Measurements from ENCODE around the gene KRTAP4-7. TPM values are rescaled to one million over a fixed set of nuclear protein-coding genes. Genes with fewer than 3 reads are reported as not detected.
"Not testable (repeated sequence)": the region's sequence is repeated elsewhere in the genome, so short reads cannot be mapped to it uniquely, and the experiment has no call there.

The KRTAP4-7 gene
- total RNA-seq, 1 donor from 2014 or later: not detected

DNA sequence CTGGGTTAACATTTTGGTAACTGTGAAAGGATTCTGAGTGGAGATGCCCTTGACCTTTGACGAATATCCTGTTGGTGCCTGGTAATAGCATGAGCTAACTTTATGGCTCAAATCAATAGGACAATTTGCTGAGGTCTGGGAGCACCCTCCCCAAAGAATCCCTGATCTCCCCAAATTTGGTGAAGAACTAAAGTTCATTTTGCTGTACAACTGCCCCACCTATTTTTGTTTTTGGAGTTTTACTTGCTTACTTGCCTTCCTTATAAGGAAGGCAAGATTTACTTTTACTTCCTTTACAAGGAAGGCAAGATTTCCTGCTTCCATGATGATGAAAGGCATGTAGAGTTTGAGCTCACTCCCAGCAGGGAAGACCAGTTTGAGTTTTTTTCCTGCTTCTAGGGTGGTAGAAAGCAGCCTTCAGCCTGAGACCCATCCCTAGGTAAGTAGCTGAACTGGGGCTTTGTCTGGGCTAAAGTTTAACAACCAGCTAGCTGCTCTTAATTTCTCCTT lies 24.0 kb downstream of the KRTAP4-7 start:
- ATAC-seq: no peak

DNA sequence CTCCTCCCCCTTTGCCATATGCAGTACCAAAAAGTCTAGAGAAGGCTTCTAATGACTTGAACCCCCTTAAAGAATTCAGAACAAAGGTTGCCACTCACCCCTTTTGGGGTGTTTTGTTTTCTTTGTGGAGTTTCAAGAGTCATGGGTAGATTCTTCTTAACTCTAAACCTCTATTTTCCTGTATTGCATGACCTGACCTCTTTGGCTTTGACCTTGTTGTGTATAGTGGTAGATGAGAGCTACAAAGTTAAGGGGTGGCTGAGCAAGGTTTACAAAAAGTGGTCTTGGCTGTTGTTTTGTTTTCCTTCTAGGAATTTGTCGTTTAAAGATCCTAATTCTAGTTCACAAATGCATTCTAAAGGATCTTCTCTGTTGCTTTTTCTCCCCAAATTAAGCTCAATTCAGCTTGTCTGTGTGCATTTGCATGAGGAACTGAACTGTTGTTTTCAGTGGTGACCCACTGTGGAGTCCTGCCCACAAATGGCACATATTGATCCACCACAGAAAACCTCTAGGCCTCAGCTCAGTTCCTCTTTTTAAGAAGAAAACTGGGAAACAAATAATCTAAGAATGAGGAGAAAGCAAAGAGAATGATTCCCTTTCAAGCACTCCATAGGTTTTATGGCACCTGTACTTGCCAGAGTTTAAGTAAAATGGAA lies 24.9 kb downstream of the KRTAP4-7 start:
- DNase-seq (ENCODE audit: low spot score); ATAC-seq: not testable (repeated sequence)

More for the DNA sequence above, 24.0 kb downstream of the KRTAP4-7 start:
- no peak for DNase-seq (ENCODE audit: low spot score)

DNA sequence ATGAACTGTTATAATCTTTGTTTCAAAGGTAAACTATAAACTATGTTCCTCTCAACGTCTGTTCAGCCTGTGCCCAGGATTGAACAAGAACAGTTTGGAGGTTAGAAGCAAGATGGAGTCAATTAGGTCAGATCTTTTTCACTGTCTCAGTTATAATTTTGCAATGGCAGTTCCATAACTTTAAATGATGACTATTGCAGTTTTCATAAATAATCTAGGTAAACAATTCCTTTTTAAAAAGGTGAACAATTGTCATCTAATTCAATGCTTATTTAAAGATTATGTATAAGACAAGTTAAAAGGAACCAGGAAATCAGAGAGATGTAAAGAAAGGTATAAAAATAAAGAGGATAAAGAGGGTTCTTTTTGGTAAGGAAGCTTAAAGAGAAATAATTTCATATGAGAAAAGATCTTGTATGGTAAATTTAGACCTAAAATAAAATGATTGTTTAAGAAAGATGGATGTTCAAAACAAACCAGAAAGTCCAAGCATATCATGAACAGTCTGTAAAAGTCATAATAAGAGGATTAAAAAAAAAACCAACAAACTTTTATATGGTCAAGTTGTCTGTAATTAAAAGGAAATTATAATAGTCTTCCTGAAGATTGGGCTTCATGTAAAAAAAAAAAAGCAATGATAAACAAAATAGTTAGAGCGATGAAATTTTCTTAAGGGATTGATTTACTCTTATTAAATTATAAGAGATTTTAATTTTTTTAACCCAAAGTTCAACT lies 27.4 kb downstream of the KRTAP4-7 start:
- DNase-seq (ENCODE audit: low spot score) (no peak), ATAC-seq (no peak)

DNA sequence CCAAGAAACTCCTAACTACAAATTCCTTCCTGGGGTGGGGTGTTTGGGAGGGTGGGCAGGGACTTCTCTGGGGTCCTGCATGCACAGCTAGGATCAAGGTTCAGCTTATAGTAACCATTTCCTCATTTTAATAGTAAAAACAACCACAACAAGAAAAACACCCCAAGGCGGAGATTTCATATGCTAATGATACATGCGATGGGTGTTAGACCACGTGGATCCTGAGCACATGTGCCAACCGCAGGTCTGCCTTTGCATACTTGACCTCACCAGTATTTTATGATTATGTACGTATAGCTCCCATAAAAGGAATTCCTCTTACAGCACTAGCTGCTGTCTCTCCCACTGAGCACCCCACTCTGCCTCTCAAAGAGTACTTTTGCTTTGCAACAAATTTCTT lies 32.3 kb downstream of the KRTAP4-7 start:
- ATAC-seq (no peak), DNase-seq (ENCODE audit: low spot score) (no peak)

DNA sequence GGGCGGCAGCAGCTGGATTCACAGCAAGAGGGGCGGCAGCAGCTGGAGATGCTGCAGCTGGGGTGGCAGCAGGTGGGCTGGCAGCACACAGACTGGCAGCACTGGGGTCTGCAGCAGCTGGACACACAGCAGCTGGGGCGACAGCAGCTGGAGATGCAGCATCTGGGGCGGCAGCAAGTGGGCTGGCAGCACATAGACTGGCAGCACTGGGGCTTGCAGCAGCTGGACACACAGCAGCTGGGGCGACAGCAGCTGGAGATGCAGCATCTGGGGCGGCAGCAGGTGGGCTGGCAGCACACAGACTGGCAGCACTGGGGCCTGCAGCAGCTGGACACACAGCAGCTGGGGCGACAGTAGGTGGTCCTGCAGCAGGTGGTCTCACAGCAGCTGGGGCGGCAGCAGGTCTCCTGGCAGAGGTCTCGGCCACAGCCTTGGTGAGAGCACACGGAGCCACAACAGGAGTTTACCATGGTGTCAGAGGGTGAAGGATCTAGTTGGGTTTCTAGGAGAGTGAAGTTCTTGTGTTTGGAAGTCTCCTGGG lies 34.0 kb downstream of the KRTAP4-7 start, which contains the start of gene KRTAP4-11:
Gene KRTAP4-11 (minus strand): TSS at position 528 of the 541 bp plus-strand sequence. CDS start 58 bp downstream, at position 470.
- ATAC-seq; DNase-seq (ENCODE audit: low spot score): not testable (repeated sequence)

DNA sequence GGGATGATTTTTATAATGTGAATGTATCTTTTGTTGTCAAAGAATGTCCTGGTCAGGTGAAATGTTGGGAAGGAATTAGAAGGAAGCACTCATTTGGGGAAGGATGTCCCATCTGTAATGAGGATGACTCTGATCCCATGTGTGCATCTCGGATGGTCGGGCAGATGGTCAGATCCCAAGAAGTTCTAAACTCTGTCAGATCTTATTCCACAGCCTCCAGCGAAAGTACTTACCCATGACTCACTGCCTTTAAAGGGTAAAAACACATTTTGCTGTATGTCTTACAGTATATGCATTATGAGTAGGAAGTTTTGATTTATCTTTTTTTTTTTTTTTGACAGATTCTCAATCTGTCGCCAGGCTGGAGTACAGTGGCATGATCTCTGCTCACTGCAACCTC lies 34.8 kb downstream of the KRTAP4-7 start:
- DNase-seq (ENCODE audit: low spot score): no peak
- no peak for ATAC-seq

DNA sequence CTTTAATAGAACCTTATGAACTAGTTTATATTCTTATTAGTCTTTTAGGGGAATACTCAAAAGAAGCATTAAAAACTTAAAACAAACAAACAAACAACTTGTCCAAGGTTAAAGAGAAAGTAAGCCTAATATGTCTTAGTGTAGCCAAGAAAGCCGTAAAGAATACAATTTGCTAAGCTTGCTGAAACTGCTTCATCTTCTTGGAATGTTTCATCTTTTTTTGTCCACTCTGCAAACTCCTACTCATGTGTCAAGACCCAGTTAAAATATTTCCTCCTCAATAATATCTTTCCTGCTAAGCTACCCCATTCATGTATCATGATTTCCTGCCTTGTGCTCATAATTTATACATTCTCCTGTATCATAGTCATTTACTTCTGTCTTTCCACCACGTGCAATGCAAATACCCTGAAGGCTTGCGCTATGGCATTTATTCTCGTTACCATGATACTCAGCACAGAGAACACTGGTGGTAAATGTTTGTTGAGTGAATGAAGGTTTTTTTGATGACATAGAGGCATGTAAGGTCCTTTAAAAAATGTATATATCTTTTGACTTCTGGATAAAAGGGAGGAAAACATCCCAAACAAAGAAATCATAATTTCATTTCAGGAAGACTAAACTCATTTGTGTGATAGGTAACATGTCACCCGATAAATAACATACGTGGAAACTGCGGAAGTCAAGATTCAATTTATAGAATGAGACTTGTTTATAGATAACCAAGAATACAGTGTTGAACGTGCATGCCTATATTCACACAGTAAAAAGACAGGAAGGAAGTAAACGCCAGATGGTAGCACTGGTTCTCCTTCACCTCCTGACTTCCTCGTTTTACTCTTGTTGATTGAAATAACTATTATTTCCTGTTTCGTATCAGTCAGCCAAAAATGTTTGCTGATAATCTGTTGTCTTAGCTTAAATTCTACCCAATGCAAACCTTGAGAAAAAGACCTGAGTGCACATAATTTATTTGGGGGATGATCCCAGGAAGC lies 36.0 kb downstream of the KRTAP4-7 start:
- DNase-seq (ENCODE audit: low spot score): not testable (repeated sequence)

DNA sequence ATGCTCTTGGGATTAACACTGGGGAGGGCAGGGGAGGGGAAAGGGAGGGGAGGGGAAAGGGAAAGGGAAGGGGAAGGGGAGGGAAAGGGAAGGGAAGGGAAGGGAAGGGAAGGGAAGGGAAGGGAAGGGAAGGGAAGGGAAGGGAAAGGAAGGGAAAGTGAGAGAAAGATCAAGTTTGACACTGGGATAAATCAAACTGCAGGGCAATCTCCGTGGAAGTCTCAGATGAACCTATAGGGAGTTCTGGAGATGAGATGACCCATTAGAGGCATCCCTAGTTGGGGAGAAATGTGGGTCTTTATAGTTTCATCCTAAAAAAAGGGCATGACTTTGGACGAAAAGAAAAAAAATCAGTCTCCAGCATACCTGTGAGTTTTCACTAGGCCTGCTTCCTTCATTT lies 37.8 kb downstream of the KRTAP4-7 start:
- DNase-seq (ENCODE audit: low spot score): no peak
- no peak for ATAC-seq

More for the DNA sequence above, 36.0 kb downstream of the KRTAP4-7 start:
- not testable (repeated sequence) for ATAC-seq

DNA sequence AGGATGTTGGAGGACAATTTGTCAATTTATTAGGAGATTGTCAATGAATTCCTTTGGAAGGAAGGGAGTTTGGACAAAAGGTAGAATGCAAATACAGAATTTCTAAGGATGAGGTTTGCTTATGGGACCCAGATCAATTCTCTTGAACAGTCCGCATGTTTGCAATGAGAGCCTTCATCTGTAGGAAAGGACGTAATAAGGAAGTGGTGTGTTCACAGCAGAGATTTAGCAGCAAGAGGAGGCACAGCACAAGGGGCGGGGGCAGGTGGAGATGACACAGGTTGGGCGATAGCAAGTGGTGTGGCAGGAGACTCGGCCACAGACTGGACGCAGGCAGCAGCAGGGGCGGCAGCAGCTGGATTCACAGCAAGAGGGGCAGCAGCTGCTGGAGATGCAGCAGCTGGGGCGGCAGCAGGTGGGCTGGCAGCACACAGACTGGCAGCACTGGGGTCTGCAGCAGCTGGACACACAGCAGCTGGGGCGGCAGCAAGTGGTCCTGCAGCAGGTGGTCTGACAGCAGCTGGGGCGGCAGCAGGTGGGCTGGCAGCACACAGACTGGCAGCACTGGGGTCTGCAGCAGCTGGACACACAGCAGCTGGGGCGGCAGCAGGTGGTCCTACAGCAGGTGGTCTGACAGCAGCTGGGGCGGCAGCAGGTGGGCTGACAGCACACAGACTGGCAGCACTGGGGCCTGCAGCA lies 39.5 kb downstream of the KRTAP4-7 start:
- DNase-seq (ENCODE audit: low spot score); ATAC-seq: not testable (repeated sequence)

DNA sequence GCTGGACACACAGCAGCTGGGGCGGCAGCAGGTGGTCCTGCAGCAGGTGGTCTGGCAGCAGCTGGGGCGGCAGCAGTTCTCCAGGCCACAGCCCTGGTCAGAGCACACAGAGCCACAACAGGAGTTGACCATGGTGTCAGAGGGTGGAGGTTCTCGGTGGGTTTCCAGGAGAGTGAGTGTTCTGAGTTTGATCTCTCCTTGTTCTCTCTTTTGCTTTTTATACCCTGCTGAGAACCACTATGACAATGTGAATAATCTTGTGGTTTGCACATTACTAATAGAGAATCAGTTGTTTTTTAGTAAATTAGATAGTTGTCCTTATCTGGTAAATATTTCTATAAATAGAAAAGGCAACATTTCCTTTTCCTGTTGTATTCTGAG lies 40.0 kb downstream of the KRTAP4-7 start, which contains the start of gene KRTAP4-12:
Gene KRTAP4-12 (minus strand): TSS at position 192 of the 381 bp plus-strand sequence. CDS start 60 bp downstream, at position 132.
- not testable (repeated sequence) for DNase-seq (ENCODE audit: low spot score); ATAC-seq

DNA sequence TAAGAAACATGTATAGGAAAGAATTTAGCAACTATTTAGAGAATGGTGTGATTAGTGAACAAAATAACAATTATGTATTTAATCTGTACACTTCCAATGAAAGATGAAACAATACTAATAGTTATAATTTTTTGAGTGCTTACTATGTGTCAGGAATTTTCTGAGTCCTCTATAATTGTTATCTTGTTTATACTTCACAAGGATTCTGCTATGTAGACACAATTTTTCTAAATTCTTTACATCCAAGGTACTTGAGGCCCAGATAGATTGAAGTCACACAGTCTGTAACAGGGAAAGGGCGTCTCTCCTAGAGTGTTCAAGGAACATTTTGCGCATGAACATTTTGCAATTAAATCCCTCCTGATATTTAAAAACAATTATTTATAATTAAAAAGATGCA lies 41.1 kb downstream of the KRTAP4-7 start:
- DNase-seq (ENCODE audit: low spot score) (no peak), ATAC-seq (no peak)

DNA sequence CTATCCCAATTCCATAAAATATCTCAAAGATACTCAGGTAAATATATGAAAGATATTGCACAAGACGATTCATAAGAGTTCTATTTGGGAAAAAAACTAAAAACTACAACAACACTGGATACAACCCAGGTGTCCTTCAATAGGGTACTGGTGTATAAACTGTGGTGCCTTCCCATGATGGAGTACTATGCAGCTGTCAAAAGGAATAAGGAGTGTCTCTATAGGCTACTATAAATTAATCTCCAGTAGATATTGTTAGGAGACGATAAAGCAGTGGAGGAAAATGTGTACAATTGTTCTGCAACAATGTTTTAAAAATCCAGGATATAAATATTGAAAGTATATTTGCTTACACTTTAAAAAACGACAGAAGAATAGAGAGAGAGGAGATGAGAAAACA lies 42.5 kb downstream of the KRTAP4-7 start:
- no peak for ATAC-seq
- DNase-seq (ENCODE audit: low spot score): no peak

DNA sequence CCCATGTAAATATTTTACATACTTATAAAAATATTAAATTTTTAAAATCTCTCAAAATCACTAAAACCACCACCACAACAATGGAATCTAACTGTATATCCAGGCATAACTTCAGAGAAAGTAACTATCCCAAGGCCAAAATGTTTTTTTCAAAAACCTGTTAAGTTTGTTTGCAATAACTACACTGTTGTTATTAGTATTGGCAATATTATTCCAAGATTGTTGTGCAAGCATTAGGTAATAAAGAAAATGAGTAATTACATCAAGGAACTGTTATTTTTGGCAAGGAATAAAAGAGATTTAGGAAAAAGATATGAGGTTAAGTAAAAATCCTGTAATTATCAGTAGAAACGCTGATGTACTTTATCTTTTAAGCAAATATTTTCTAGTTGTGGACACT lies 43.4 kb downstream of the KRTAP4-7 start:
- no peak for DNase-seq (ENCODE audit: low spot score)
- no peak for ATAC-seq

DNA sequence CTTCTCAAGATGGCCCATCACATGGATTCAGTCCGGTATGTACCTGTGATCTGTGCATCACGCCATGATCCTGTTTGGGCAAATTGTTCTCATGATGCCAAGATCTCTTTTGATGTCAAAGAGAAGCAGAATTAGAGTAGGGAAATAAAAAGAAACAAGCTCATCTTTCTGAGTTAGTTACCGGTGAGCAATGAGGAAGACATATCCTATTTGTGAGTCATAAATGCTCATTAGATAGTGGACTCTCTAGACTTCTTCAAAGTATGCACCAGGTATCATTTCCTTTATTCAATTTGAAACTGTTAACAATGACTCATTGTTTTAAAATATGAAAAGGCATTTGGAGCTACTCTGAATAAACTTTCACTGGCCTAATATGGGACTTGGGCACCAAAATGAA lies 48.0 kb downstream of the KRTAP4-7 start:
- DNase-seq (ENCODE audit: low spot score) (no peak), ATAC-seq (no peak)

DNA sequence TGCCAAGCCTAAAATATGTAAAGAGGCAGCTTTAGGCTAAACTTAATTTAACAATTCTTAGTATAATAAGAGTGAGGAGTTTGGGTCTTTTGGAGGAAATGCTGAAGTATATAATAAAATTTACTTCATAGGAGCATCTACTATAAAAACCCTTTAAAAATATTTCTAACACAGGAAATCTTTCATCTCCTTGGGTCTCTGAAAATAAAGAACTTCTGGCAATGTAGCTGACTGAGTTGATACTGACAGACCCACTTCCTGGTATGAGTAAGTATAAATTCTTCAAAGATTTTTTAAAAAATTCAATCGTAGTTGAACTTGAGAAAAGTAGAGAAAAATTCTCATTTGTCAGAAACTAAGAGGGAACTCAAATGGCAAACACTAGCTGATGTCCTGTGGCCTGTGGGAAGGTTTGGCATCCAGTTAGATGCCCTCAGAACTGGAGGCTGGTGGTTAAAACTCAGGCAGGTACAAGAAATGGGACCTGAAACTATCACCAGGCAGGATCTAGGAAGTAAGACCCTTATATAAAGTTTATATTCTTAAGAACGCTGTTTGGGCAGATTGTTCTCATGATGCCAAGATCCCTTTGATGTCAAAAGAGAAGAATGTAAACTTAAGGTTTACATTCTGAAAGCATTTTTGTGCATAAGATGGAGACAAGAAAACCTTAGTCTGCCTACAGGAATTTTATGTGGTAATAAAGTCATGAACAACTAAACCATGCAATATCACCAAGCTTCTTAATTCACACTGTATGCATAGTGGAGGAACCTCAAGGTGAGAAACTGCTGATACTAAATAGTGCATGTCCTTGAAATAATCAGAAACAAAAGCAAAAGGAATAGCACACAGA lies 50.2 kb downstream of the KRTAP4-7 start:
- DNase-seq (ENCODE audit: low spot score) (no peak), ATAC-seq (no peak)
